Fibroblast of pulmonary artery (primary cell): ENCODE results near the gene PTGR3.

ENCODE experiments used
- DNase-seq: peaks from one replicate; pipeline ENCODE4 v3.0.0-alpha.2; 2010; ENCODE audit warnings: low read depth
- H3K4me3 ChIP-seq: replicated peaks from 2 replicates; pipeline ENCODE4 v1.5.1; 2011; ENCODE audit warnings: low read depth, mild to moderate bottlenecking, control low read depth, low read length, moderate library complexity
- CTCF ChIP-seq: IDR thresholded peaks from 2 replicates; pipeline ENCODE4 v1.5.1; 2011; ENCODE audit warnings: mild to moderate bottlenecking, control low read depth, low read length, inconsistent platforms; ENCODE audit errors: missing control alignments

The PTGR3 gene

DNA sequence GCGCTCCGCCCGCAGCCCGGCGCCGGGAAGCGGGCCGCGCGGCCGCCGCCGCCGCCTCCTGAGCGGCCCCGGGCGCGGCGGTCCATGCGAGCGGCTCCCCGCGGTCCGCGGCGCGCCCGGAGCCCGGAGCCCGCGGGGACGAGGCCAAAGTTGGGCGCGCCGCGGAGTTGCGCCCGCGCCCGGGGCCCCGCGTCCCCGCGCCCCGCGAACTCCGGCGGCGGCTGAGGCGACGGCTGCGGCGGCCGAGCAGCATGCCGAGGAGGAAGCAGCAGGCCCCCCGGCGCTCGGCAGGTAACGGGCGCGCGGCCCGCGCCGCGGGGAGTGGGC is 2.6 kb upstream of the PTGR3 start:
- no peak for DNase-seq
- peak overlapping the region; percentile 62 for H3K4me3 ChIP-seq
- TF ChIP-seq CTCF, result no peak

DNA sequence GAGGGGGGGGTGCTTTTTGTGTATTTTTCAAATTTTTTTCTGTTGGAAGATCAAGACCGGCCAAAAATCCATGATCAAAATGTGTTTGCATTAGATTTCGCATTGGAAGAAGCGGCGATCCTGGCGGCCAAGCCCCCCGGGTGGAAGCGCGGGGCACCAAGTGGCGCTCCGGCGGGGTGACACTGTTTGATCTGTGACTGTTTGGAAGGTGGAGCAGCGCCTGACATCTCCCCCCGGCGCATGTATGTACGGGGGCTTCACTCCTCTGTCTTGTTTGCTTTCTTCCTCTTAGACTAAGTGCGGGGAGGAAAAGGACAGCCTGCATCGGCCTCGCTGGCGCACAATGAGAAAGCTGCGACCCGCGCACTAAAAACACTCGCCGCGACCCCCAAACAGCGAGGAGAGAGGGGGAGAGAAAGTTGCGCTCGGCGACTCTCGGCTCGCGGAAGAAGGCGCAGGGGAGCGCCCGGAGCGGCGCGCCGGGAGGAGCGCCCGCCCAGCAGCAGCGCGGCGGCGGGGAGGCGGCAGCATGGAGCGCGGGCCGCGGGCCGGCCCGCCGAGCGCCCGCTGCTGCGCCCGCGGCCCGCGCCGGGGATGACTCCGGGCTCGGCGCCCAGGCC is 2.2 kb upstream of the PTGR3 start:
- no peak for TF ChIP-seq CTCF
- peak overlapping the region; percentile 86 for H3K4me3 ChIP-seq
- DNase-seq, result no peak

DNA sequence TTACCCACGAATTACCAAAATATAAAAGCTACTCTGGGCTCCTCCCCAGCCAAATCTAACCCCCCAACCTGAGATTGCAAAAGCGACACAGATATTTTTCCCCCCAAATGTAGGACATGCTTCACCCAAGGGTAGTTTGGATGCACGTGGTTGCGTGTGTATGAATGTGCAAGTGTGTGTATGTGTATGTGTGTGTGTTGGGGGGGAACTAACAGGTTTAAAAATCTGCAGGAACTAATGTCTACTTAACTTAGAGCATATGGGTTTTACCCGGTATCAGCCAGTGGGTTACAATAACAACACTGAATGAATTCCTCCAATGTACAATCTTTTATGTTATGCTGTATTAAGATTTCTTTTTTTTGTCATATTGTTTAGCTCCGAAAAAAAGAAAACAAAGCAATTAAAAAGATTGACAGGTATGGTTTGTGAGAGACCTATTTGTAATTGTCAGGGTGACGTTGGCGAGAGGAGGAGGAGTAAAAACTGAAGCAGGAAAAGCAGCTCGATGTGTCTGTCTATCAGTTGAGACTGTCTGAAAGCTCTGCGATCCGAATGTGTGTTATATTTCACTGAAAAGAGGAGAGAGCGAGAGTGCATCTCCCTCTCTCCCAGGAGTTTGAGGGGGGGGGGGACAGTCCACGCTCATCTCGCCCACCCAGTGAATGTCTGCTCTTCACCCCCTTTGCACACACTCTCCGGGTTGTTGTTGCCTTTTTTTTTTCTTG is 1.5 kb upstream of the PTGR3 start, which contains the start of gene TSHZ1:
TSS of gene TSHZ1 (plus strand) at position 524 of the 728 bp plus-strand sequence. CDS start 1,080 bp downstream, outside the sequence.
- TF ChIP-seq CTCF, result no peak
- peak within 1 kb of the TSS; percentile 86 for H3K4me3 ChIP-seq
- DNase-seq, result peak; percentile 88

DNA sequence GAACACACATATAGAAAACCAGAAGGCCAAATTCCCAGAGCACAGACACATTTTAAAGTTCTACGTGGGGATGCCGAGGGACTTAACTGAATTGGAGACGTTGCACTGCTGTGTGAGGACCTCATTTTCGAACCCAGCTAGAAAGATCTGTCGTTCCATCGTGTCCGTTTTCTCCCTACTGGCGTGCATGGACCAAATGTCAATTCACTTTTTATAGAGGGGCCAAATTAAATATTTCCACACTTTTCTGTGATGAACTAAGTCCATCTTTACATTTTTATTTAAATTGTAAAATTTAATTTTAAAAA is 966 bp upstream of the PTGR3 start:
- no peak for TF ChIP-seq CTCF
- peak overlapping the region; percentile 86 for H3K4me3 ChIP-seq
- no peak for DNase-seq

DNA sequence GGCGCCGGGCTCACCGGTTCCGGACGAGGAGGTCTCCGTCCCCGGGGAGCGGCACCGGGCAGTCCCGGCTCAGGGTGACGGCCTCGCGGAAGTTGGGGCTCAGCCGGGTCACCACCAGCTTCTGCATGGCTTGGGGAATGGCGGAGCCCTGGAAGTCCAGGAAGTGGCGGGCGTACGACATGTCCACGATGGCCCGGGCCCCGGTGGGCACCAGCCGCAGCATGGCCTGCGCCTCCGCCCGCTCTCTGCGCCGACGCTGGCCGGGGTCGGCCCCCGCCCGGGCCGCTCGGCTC is 157 bp downstream of the PTGR3 start:
- DNase-seq, result no peak
- TF ChIP-seq CTCF, result no peak
- H3K4me3 ChIP-seq, result peak overlapping the region; percentile 86

GRCh38 chr18:75208155-75208835 is 644 bp downstream of the PTGR3 start:
- DNase-seq, result peak; percentile 61
- peak overlapping the region; percentile 86 for H3K4me3 ChIP-seq
- no peak for TF ChIP-seq CTCF
